ENCODE measurements around the gene NHLRC4. TPM values are rescaled to one million over a fixed set of nuclear protein-coding genes. Genes with fewer than 3 reads are reported as not detected.

NHLRC4 gene
- total and polyA plus RNA-seq, 2 of the 13 experiments (the other 11 are each of a cell fraction or from before 2014, with no cell fraction given): 0.40 to 0.59 TPM

GRCh38 chr16:555528-556473, 11.0 kb upstream of the NHLRC4 start (continued):
- TF ChIP-seq XBP1 (CRISPR knock-in tag; IDR thresholded peaks at IDR 0.05) (no peak), ZNF318 (CRISPR knock-in tag; IDR thresholded peaks at IDR 0.05) (no peak), HMG20A (CRISPR knock-in tag; IDR thresholded peaks at IDR 0.05; ENCODE audit: borderline replicate concordance) (no peak), TERF1 (CRISPR knock-in tag; IDR thresholded peaks at IDR 0.05) (no peak), GZF1 (CRISPR knock-in tag; IDR thresholded peaks at IDR 0.05) (no peak), ONECUT2 (CRISPR knock-in tag; IDR thresholded peaks at IDR 0.05) (no peak), EEA1 (CRISPR knock-in tag; IDR thresholded peaks at IDR 0.05; ENCODE audit: borderline replicate concordance) (no peak), ZBTB33 (CRISPR knock-in tag; IDR thresholded peaks at IDR 0.05) (peak; percentile 93), CTCF (CRISPR knock-in tag; IDR thresholded peaks at IDR 0.05) (peak; percentile 14; the same call in 1 of the 2 replicates), ZNF121 (CRISPR knock-in tag; IDR thresholded peaks at IDR 0.05) (no peak), HNRNPL (IDR thresholded peaks at IDR 0.05; ENCODE audit: low read depth, low read length) (peak; percentile 84; the same call in 1 of the 2 replicates), SKI (IDR thresholded peaks at IDR 0.05; ENCODE audit: partially characterized antibody) (no peak), SETDB1 (CRISPR knock-in tag; IDR thresholded peaks at IDR 0.05; ENCODE audit: borderline replicate concordance) (no peak)
